Upper lobe of left lung (tissue), 4 donors: ENCODE measurements around the gene RRP9.

Experiments
- EP300 ChIP-seq, 4 donors: sonication (generic); formaldehyde crosslinking; IDR thresholded peaks; one replicate each; pipeline ENCODE4 v1.5.1; 2017; ENCODE audit warnings: antibody characterized with exemption in 4 of 4, control low read depth in 2 of 4
- POLR2A ChIP-seq, 4 donors: fragments of 450-650 bp; IDR thresholded peaks; one replicate each; pipeline ENCODE4 v1.5.1; 2016 to 2017; ENCODE audit warnings: antibody characterized with exemption in 4 of 4, mild to moderate bottlenecking in 2 of 4
- POLR2AphosphoS5 ChIP-seq, 2 donors: sonication (generic); formaldehyde crosslinking; IDR thresholded peaks; one replicate each; pipeline ENCODE4 v1.5.1; 2017; ENCODE audit warnings: antibody characterized with exemption in 2 of 2
- TF ChIP-seq, protein P1 (sequence below), 6 experiments: fragments of 450-650 bp in 4 of 6; fragments of 200-600 bp in 2 of 6; sonication (generic) in 2 of 6; IDR thresholded peaks; one replicate each; pipeline ENCODE4 v1.5.1; 2016 to 2019; ENCODE audit warnings: antibody characterized with exemption in 6 of 6

DNA sequence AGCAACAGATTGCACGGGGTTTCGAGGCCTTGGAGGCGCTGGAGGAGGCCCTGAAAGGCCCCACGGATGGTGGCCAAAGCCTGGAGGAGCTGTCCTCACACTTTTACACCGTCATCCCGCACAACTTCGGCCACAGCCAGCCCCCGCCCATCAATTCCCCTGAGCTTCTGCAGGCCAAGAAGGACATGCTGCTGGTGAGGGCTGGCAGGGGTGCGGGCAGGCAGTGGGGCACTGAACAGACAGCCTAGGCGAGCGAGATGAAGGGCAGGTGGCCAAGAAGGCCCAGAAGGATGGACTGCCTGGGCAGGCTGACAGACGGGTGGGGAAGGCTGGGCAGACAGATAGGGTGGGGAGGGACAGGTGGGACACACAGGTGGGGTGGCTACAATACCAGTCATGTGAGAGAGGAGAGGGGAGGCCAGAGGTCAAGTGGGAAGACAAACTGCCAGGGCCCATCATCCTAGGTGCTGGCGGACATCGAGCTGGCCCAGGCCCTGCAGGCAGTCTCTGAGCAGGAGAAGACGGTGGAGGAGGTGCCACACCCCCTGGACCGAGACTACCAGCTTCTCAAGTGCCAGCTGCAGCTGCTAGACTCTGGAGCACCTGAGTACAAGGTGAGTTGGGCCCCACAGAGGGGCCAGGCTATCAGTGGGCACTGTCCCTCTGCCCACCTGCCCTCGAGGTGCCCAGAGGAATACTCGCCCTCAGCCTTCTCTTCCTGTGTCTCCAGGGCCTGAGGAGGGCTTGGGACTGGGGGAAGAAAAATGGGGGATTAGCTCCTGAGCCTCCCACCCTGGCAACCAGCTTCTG lies 3.5 kb upstream of the RRP9 start:
- TF ChIP-seq, protein P1, sequence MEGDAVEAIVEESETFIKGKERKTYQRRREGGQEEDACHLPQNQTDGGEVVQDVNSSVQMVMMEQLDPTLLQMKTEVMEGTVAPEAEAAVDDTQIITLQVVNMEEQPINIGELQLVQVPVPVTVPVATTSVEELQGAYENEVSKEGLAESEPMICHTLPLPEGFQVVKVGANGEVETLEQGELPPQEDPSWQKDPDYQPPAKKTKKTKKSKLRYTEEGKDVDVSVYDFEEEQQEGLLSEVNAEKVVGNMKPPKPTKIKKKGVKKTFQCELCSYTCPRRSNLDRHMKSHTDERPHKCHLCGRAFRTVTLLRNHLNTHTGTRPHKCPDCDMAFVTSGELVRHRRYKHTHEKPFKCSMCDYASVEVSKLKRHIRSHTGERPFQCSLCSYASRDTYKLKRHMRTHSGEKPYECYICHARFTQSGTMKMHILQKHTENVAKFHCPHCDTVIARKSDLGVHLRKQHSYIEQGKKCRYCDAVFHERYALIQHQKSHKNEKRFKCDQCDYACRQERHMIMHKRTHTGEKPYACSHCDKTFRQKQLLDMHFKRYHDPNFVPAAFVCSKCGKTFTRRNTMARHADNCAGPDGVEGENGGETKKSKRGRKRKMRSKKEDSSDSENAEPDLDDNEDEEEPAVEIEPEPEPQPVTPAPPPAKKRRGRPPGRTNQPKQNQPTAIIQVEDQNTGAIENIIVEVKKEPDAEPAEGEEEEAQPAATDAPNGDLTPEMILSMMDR (IDR thresholded peaks at IDR 0.05): no peak
- TF ChIP-seq POLR2AphosphoS5 (IDR thresholded peaks at IDR 0.05): no peak
- TF ChIP-seq POLR2A (IDR thresholded peaks at IDR 0.05): no peak
- no peak for TF ChIP-seq EP300 (IDR thresholded peaks at IDR 0.05)
